Testis (tissue), 2 donors: ENCODE data around the gene PIANP.

Experiments
- CTCF ChIP-seq, 3 experiments: fragments of 450-650 bp in 2 of 3; fragments of 200-600 bp in 1 of 3; sonication (generic) in 1 of 3; IDR thresholded peaks; one replicate each; pipeline ENCODE4 v1.5.1; 2016 to 2019; ENCODE audit warnings: antibody characterized with exemption in 3 of 3, mild to moderate bottlenecking in 2 of 3, moderate library complexity in 1 of 3
- POLR2A ChIP-seq: fragments of 450-650 bp; IDR thresholded peaks from one replicate; pipeline ENCODE4 v1.6.1; 2017; ENCODE audit warnings: antibody characterized with exemption, mild to moderate bottlenecking, moderate library complexity

GRCh38 chr12:6700646-6701051 lies at the start of gene PIANP:
- TF ChIP-seq CTCF (IDR thresholded peaks at IDR 0.05) (no peak), POLR2A (no peak)
